SH-SY5Y (cell line): Measurements from ENCODE around the gene HRH1.

Experiments used
- GATA2 ChIP-seq: IDR thresholded peaks from 2 replicates; pipeline ENCODE4 v1.6.1; 2011; ENCODE audit warnings: mild to moderate bottlenecking, low read depth, low read length
- GATA3 ChIP-seq: IDR thresholded peaks from 2 replicates; pipeline ENCODE4 v1.6.1; 2011; ENCODE audit warnings: low read depth, mild to moderate bottlenecking, low read length, moderate library complexity

GRCh38 chr3:11195721-11196332 is 41.5 kb downstream of the HRH1 start:
- TF ChIP-seq GATA2 = no peak
- no peak for TF ChIP-seq GATA3
